DMS53 (cell line): ENCODE data around the gene RRBP1.
A peak's percentile ranks its signal among the peaks of the same experiment; 100 is the strongest.

Source experiments
- DNase-seq: peaks from one replicate; lab custom pipeline; 2025; lab: John Stamatoyannopoulos, UW

RRBP1 gene

DNA sequence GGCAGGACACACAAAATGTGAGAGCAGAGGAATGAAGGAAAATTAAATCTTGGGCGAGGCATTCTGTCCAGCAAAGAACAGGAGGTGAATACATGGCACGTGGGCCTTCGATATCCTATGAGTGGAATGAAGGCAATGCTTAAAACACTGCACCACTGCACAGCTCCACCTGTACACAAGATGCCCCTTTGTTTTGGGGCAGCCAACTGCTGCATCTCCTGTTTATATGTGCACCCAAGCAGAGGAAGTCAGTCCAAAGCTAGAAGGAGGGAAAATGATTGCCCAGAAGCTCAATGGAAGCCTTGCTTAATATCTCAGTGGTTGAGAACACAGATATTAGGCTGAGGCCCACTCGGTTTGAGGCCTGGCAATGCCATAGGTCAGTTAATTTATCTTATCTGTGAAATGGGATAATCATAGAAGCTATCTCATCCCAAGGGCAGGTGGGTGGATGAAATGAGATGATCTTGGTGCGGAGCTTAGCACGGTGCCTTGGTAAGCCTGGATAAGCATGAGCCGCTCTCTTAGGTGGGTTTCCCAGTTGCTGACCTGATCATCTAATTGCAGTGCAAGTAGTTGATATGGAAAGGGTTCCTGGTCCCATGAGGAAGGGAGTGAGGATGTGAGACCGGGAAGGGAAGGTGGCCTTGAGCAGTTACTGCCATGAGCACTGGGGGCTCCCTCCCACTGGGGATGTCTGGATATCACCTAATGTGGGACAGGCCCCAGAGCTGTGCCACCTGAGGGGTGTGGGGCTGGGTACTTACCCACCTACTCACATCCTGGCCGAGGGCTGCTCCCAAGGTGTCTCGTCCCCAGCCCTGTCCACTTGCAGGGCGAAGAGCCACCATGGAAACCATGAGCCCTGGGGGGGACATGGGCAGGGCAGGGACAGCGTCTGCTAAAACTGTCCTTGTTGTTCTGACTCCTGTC lies 27.6 kb upstream of the RRBP1 start:
- DNase-seq = no peak

DNA sequence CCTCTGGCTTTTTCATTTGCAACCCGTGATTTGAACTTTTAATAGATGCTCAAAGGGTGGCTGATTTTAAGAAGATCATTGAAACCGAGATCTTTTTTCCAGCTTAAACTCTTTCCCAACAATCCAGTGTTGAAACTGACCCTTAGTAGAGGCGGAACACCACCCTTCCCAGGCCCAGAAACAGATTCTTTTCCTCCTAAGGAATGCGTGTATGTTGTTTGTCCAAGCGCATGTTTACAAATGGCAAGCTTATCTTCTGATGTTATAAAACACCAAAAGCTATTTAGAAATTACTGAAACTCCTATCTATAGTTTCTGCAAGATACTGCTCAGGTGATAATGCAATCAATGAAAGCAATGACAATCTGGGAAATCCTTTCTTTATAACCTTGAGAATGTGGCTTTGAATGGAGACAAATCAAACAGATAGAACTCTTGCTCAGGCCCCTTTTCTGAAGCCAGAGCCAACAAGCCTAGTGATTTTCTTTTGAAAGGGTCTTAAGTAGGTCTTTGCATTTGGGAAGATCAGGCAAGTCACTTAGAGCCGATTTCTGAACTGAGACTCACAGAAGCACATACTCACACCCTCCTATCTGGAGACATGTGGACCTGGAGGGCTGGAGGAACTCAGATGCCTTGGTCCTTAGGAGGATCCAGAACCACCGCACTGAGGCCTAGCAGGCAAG lies 26.8 kb upstream of the RRBP1 start:
- no peak for DNase-seq

DNA sequence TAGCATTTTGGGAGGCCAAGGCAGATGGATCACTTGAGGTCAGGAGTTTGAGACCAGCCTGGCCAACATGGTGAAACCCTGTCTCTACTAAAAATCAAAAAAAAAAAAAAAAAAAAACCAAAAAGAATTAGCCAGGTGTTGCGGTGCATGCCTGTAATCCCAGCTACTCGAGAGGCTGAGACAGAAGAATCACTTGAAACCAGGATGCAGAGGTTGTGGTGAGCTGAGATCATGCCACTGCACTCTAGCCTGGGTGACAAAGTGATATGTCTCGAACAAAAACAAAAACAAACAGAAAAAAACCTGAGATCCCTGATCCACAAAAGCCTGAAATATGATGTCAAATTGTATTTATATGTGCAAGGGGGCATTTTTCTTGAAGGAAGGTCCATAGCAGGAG lies 25.9 kb upstream of the RRBP1 start:
- DNase-seq = peak; percentile 76

DNA sequence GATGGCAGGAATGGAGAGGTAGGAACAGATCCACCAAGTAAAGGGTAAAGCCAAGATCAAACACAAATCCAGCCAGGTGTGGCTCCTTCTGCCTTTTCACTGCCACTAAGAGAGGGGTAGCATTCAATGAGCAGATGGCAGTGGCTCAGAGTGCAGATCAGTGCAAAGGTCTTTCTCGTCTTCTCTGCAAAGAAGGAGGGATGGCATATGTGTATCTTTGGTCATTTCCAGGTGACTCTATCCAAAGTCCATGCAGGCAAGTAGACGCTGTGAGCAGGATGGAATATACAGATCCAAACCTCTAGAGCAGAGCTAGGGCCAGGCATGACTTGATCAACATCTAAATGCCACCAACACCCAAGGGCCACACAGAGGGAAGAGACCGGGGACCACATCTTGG lies 24.6 kb upstream of the RRBP1 start:
- no peak for DNase-seq

DNA sequence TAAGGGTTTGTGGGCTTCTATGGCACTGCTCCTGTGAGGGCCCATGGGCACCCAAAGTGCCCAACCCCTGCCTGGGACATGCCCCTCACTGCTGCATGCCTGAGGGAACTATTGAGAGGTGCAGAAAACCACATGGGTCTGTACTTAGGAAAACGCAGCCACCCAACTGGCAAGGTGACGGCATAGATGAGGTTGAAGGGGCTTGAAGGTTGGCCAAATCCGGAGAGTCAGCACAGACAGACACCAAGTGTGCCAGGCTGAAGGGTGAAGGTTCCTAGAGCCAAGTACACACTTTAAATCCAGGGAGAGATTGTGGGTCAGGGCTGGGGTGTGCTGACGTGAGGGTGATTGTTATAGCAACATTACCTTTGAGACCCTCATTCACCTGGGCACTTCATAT lies 23.9 kb upstream of the RRBP1 start:
- no peak for DNase-seq

DNA sequence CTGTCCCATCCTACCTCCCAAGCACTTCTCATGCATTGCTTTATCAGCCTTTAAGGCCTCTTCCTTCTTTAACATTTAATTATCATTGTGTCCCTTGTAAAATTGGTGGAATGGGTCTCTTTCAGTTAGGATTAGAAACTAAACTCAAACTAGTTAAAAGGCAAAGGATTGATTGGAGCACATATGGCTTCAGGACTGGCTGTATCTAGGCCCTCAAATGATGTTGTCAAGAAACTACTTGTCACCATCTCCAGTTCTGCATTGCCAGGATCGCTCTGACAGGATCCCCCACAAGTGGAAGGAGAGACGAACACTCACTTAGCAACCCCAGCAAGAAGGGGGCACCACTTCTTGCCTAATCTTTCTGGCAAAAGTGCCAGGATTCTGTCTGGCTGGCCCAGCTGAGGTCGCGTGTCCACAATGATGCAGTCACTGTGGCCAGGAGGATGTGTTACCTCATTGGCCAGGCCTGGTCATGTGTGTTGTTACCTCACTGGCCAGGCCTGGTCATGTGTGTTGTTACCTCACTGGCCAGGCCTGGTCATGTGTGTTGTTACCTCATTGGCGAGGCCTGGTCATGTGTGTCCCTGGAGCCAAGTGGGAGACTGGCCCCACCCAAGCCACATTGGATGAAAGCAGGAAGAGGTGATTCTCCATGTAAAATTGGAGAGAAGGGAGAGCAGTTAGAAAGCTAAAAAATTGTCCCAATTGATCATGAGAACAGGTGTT lies 22.7 kb upstream of the RRBP1 start:
- no peak for DNase-seq

DNA sequence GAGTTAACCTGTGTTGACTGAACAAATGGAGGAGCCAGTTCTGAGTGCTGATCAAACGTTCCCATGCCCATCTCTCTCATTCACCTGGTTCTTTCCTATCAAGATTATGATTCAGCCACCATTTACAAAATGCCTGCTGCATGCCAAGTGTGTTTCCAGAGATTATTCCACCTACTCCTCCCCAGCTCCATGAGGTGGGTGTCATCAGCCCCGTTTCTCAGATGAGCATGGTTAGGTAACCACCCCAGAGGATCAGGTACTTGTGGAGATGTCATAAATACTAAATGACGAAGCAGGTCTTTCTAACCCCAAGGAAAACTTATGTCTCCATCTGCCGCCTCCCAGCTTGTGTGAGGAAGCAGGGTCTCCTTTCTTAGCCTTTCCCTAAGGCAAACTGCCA lies 19.8 kb upstream of the RRBP1 start:
- no peak for DNase-seq

DNA sequence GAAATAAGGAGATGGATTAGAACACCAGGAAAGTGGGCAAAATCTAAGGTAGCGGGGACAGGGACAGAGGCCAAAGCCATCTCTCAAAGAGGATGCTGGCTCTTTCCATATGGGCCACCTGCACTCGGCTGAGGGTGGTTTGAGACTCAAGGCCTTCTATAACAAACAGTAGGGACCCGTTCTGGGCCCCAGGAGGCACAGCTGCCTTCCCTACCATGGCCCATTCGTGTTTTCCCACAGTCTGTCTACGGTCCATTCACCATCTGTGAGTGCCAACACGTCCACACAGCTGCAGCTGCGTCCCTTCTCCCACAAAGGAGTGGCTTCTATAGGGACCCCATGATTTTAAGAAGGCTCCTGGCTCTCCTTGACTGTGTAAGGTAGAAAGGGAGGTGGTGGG lies 18.6 kb upstream of the RRBP1 start:
- no peak for DNase-seq

DNA sequence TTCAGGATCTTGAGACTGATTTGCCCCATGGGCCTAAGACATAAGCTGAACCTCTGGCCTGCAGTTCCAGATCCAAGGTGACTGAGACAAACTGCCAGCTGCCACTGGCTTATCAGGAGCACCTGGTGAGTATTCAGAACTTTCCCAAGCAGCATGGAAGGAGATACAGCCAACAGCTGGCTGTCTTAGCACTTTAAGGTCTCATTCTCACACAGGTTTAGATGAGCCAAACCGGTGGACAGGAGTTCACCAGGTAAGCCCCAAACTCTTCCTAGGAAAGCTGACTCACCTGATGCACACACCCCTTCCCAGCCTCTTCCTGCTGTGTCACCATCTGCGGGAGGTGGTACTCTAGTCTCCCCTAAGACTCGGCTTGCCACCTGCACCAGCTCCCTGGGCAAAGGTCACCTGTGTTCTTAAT lies 17.9 kb upstream of the RRBP1 start, which contains the start of gene BANF2:
BANF2 (plus strand) TSS at position 36 of the 421 bp plus-strand sequence. CDS start 25,060 bp downstream, outside the sequence.
- DNase-seq = peak; percentile 84

DNA sequence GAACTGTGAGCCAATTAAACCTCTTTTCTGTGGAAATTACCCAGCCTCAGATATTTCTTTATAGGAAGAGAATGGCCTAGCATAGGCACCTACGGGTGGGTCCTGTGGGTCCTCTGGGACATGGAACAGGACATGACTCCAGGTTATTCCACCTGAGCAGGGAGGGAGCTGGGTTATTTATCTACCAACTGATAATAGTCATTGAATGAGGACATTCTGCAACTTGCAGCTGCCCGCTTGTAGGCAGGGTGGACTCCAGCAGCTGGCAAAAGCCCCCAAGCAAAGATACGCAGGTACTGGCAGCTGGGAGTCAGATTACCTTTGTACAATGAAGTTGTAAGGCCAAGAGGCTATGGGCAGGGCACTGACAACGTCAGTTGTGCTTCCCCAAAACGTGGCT lies 16.3 kb upstream of the RRBP1 start:
- DNase-seq = peak; percentile 43

DNA sequence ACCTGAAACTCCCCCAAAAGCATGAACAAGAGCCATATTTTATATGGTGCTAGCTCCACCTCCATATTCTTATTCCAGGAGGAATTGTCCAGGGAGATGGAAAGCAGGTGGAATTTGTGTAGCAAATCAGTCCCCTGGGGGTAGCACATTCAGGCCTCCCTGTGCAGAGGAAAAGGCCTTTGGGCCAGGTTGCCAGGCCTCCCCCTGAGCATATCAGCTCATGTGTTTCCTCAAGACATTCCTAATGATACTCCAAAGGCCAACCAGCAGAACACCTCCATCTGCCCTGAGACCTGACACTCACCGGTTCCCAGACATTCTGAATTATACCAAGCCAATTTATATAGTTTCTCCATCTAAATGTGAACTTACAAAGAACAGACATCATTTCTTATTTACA lies 15.1 kb upstream of the RRBP1 start:
- no peak for DNase-seq

DNA sequence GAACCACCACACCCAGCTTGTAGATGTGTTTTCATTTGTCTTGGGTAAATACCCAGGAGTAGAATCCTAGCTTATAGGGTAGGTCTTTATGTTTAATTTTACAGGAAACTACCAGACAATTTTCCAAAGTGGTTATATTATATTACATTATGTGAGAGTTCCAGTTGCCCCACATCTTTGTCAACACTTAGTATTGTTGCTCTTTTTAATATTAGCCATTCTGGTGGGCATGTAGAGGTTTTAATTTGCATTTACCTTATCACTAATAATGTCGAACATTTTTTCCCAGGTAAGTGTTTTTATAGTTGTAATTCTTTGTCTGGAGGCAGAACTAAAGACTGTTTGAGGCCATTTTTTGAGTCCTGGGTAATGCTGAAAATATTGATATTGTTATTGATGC lies 14.2 kb upstream of the RRBP1 start:
- DNase-seq = no peak

DNA sequence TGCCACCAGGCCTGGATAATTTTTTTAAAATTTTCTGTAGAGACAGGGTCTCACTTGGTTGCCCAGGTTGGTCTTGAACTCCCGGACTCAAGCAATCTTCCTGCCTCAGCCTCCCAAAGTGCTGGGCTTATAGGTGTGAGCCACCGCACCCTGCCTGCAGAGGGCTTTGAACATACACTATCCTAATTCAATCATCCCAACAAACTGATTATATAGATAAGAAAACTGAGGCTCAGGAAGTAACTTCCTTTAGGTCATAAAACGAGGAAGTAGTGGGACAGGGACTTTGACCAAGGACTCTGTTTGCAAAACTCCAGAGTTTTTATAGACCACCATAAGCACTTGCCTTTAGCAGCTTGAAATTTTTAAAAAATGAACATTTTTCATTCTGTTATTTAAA lies 12.7 kb upstream of the RRBP1 start:
- DNase-seq = no peak

DNA sequence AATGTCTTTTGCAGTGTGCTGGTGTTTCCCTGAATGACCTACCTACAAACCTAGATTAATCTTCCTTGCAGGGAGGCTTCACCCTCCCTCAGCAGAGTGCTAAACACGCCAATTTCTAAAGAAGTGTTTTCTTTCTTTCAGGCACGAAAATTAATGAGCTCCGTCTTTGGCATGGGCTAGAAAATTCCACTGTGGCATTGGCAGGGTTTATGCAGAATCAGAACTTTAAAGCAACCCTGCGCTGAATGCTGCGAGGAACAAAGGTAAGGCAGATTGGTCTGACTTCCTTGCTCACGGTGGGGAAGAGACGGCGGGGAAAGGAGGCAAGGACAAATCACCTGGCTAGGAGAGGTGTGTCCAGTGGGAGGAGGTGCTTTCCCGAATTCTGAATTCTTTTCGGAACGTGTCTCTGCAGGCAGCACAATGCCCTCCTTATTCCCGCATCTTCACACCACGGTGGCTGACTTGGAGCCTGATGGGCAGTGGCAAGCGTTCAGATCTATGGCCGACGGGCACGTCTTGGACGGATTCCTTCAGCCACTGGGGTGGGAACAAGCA lies 11.5 kb upstream of the RRBP1 start:
- no peak for DNase-seq

DNA sequence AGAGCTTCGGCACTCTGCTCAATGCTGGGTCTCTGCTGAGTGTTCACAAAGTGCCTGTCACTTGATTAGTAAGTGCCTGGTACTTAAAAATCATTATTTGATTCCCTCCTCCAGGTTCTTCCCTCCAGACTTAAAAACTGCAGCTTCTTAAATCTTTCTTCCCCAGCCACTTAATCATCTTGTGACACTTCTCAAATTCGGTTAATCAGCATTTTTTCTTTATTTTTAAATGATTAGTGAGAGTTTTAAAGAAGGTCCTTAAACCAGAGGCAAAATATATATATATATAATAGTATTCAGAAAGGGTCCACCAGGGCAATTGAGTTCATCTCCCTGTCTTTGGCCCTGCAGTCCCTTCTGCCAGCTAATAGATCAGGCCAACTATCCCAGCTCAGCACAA lies 9.7 kb upstream of the RRBP1 start:
- DNase-seq = no peak

DNA sequence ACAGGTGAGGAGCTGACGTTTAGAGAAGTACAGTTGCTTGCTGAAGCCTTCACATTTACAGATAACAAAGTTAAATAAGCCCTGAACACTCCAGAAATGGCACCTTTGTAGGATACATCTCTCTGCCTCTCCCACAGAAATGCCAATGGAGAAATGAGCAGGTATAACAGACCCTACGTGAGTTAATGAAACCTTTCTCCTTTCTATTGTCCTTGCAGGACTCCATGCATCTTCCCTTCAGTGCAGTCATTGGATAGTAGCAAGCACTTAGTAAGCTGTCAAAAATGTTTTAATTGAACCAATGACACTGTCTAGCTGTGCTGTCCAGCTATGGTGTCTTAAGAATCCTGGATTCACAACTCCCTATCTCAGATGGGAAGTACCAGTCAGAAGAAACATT lies 8.1 kb upstream of the RRBP1 start:
- DNase-seq = no peak

DNA sequence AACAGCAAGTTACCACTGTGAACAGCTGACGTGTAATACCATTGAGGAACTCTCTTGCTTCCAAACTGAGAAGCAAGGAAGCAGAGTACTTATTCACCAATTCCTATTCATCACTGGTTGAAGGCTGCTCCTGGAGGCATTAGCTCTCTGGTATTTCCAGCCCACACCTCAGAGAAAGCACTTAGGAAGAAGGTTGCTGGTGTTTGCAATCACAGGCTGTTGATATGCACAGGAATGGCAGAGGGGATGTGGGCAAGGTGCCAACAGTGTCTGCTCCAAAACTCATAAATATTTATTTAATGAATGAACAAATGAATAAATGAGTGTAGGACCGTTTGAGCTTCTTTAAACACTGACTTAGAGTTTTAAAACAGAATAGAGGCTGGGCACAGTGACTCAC lies 6.9 kb upstream of the RRBP1 start:
- DNase-seq = no peak

DNA sequence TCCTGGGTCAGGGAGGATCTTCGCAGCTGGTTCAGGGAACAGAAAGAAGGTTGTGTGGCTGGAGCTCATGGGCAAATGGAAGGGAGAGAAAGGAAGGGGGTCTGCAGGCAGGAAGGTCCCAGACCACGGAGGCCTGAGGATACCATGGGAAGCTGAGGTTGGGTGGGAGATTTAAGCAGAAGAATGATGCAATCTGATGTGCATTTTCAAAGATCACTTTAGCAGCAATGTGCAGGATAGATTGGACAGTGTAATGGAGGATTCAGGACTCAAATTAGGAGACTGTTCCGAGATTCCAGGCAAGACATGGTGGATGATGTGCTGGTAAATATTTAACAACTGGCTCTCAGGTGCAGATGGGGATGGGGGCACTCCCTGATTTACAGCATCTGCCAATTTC lies 5.8 kb upstream of the RRBP1 start:
- no peak for DNase-seq

DNA sequence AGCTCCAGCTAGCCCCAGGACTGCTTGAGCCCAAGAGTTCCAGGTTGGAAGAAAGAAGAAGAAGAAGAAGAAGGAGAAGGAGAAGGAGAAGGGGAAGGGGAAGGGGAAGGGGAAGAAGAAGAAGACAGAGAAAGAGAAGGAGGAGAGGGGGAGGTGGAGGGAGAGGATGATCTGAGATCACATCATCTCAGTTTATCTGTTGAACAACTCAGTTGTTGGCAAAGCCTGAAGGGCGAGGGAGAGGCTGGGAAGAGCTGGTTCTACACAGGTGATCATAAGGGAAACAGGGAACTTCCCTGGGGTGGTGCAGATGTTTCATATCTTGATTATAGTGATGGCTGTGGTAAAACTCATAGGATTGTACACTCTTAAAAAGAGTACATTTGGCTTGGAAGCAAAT lies 3.1 kb upstream of the RRBP1 start:
- DNase-seq = peak; percentile 49

DNA sequence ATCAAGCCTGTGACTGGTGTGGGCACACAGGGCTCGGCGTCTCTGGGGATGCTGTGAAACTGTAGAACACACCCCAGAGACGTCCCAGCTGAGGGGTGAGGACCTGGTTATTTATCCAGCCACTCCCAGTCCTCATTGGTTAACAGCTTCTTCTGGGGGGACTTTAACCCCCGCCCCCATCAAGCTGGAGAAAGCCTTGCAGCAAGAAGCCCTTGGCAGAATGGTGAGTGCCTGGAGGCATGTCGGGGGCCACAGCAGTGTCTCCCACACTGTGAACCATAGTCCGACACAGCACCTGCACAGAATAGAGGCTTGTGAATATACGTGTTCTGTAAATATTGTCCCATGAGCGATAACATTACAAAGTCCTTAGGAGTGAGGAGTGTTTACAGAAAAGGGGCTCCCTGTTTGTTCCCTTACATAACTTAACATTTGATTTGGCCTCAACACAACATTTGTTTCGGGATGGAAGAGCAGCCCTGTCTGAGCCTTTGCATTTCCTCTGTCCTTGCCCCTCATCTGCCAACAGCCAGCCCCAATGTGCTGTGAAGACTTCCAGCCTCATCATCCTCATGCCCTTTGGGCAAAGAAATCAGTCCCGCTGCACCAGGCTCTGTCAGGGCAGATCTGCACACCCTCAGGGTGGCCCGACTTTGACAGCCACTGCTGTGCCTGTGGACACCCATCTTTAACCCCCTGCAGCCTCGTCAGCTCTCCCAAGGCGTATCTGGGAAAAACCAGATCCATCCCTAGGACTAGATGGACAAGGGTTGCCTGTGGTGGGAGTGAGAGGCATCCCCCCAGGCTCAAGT lies 2.2 kb upstream of the RRBP1 start:
- DNase-seq = peak; percentile 85
